ENCODE data around the gene C16orf74.

DNA sequence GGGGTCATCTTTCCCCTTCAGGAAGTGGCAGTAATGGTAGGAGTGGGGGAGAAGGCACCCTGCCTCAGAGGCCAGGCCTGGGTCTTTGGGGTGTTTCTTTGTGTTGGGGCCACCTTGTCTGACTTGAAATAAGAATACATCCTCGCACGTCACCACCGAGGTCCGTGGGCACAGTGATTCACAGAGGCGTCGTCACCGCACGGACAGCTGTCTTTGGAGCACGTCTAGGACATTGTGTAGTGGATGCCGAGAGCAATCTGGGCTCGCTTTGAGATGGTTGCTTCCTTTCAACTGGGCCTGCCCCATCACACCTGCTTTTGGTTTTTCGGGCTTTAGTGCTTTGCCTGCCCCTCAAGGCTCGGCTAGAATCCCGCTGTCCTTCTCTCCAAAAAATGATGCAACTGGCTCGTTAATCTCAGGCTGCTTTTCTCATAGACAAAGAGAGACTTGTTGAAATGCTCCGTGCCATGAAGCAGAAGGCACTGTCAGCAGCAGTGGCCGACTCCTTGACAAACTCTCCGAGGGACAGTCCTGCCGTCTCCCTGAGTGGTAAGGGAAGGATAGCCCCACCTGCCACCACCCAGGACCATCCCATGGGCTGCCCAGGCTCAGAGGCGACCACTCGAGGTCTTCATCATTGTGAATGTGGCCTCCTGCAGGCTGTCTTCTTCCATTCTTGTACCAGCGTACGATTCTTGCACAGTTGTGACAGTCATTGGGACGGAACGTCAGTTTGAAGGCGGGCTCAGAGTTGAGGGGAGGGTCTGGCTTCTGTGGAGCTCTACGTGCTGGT, 86.1 kb downstream of the C16orf74 start:
- TF ChIP-seq, protein P1, sequence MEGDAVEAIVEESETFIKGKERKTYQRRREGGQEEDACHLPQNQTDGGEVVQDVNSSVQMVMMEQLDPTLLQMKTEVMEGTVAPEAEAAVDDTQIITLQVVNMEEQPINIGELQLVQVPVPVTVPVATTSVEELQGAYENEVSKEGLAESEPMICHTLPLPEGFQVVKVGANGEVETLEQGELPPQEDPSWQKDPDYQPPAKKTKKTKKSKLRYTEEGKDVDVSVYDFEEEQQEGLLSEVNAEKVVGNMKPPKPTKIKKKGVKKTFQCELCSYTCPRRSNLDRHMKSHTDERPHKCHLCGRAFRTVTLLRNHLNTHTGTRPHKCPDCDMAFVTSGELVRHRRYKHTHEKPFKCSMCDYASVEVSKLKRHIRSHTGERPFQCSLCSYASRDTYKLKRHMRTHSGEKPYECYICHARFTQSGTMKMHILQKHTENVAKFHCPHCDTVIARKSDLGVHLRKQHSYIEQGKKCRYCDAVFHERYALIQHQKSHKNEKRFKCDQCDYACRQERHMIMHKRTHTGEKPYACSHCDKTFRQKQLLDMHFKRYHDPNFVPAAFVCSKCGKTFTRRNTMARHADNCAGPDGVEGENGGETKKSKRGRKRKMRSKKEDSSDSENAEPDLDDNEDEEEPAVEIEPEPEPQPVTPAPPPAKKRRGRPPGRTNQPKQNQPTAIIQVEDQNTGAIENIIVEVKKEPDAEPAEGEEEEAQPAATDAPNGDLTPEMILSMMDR (IDR thresholded peaks at IDR 0.05; ENCODE audit: low read length): no peak
- TF ChIP-seq EZH2 (optimal IDR thresholded peaks at IDR 0.05; ENCODE audit: low read depth, low read length): no peak
- no peak for TF ChIP-seq EZH2phosphoT487 (IDR thresholded peaks at IDR 0.05; ENCODE audit: low read length)
